ENCODE measurements around the gene ABCB8.

DNA sequence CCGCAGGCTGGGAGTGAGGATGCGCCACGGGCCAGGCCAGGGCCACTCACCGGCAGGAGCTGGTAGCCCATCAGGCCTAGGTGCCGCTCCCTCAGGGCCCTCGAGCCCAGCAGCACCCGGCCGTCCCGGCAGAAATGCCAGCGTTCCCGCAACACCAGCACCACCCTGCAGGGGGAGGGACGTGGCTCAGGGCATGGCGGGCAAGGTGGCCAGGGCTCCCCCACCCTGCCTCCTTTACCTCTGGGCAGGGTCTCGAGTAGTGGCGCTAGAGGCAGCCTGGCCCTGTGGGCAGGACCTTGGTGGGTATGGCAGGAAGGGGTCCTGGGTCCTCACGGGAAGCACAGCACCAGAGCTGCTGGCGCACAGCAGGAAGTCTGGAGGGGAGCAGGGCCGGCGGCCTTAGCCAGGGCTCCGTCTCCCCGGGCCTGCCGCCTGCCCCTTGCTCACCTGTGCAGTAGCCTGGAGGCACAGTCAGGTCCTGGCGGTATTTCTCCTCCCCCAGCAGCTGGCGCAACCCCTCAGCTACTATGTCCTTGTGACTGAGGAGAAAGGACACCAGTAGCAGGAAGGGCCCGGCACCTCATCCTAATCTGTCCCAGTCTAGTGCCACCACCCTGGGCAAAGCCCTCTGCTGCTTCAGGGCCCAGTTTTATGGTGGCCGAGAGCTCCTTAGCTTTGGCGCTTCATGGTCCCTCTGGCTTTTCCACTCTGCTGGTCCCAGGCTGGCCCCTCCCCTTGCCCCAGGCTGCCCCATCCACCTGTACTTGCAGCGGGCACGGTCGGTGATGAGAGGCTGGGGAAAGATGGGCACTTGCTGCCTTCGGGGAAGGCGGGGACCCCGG, 48.8 kb downstream of the ABCB8 start:
- TF ChIP-seq CTCF (IDR thresholded peaks at IDR 0.05) = no peak
- TF ChIP-seq POLR2A (IDR thresholded peaks at IDR 0.05) = no peak
